Endothelial cell of umbilical vein (primary cell): ENCODE data around the gene RYR3. TPM values are rescaled to one million over a fixed set of nuclear protein-coding genes. Genes with fewer than 3 reads are reported as not detected.

Source experiments
- BruUV-seq: library from RNA; stranded (reverse); fragments of 400-500 nt; replicated peaks from 2 replicates; lab custom pipeline; 2021; lab: Mats Ljungman, UMichigan
- CTCF ChIA-PET: fragments of 300-600, 350-600 bp; sonication (Branson Sonifier 250); formaldehyde crosslinking; loops from one replicate; lab custom pipeline; 2021; ENCODE audit warnings: antibody characterized with exemption, inconsistent platforms; lab: Charles Lee
- POLR2A ChIA-PET: fragments of 300-600, 350-600 bp; sonication (Branson Sonifier 250); formaldehyde crosslinking; loops from one replicate; lab custom pipeline; 2021; ENCODE audit warnings: antibody characterized with exemption, inconsistent platforms; lab: Charles Lee
- DNase-seq: peaks from one replicate; pipeline ENCODE4 v3.0.0-alpha.2; 2011; ENCODE audit warnings: low read depth, low spot score
- FAIRE-seq: peaks from 2 replicates; lab custom pipeline; 2011; peaks lifted over from hg19 to GRCh38; lab: Jason Lieb, UNC
- H2AFZ ChIP-seq: 2 replicates; pipeline ENCODE4 v1.6.0; 2012; ENCODE audit warnings: low read depth, low read length, control low read depth, inconsistent platforms
- H3K27ac ChIP-seq: 2 replicates; pipeline ENCODE4 v1.5.1; 2011; ENCODE audit warnings: low read depth, mild to moderate bottlenecking, control low read depth, low read length, moderate library complexity; ENCODE audit not compliant: insufficient read depth
- H3K27me3 ChIP-seq, 2 experiments: 2 replicates each; pipeline versions ENCODE4 v1.6.0 to v1.6.1; 2011; ENCODE audit warnings: low read length in 2 of 2, mixed read lengths in 1 of 2; ENCODE audit not compliant: control insufficient read depth in 2 of 2, insufficient read depth in 2 of 2
- H3K36me3 ChIP-seq, 2 experiments: 2 replicates in 1 of 2; 3 replicates in 1 of 2; pipeline ENCODE4 v1.5.1; 2011; ENCODE audit warnings: low read length in 2 of 2, mild to moderate bottlenecking in 1 of 2, moderate library complexity in 1 of 2; ENCODE audit not compliant: control insufficient read depth in 2 of 2, insufficient read depth in 2 of 2; ENCODE audit errors: extremely low read depth in 1 of 2
- H3K4me1 ChIP-seq: 3 replicates; pipeline ENCODE4 v1.5.1; 2011; ENCODE audit warnings: mild to moderate bottlenecking, low read length; ENCODE audit not compliant: control insufficient read depth, insufficient read depth; ENCODE audit errors: extremely low read depth
- H3K4me2 ChIP-seq: 2 replicates; pipeline ENCODE4 v1.6.1; 2011; ENCODE audit warnings: low read length, control low read depth, mixed read lengths; ENCODE audit not compliant: insufficient read depth
- H3K4me3 ChIP-seq, 3 experiments: fragments of 200-600 bp in 1 of 3; sonication (generic), shearing (Covaris generic) in 1 of 3; replicated peaks in 1 of 3; 2 replicates each; pipeline ENCODE4 v1.5.1; 2011 to 2016; ENCODE audit warnings: control low read depth in 3 of 3, low read length in 3 of 3, mild to moderate bottlenecking in 2 of 3, inconsistent platforms in 1 of 3, low read depth in 1 of 3, moderate library complexity in 1 of 3; ENCODE audit not compliant: insufficient read depth in 1 of 3
- H3K79me2 ChIP-seq: 2 replicates; pipeline ENCODE4 v1.6.0; 2012; ENCODE audit warnings: low read length, inconsistent platforms; ENCODE audit not compliant: control insufficient read depth, insufficient read depth
- H3K9ac ChIP-seq: replicated peaks from 2 replicates; pipeline ENCODE3; 2011; ENCODE audit warnings: low read length, control low read depth; ENCODE audit not compliant: insufficient read depth; ENCODE audit errors: extremely low read depth
- H3K9me1 ChIP-seq: replicated peaks from 3 replicates; pipeline ENCODE4 v1.6.0; 2011; ENCODE audit warnings: mild to moderate bottlenecking, low read length; ENCODE audit not compliant: control insufficient read depth, insufficient read depth; ENCODE audit errors: extremely low read depth
- H3K9me3 ChIP-seq: replicated peaks from 2 replicates; pipeline ENCODE4 v1.5.1; 2012; ENCODE audit warnings: low read length, inconsistent platforms; ENCODE audit not compliant: control insufficient read depth, insufficient read depth
- H4K20me1 ChIP-seq: replicated peaks from 2 replicates; pipeline ENCODE3; 2011; ENCODE audit warnings: mild to moderate bottlenecking, low read length; ENCODE audit not compliant: control insufficient read depth, insufficient read depth; ENCODE audit errors: extremely low read depth
- CTCF ChIP-seq, 2 donors: IDR thresholded peaks; 1 replicate in 1 of 2; 2 replicates in 1 of 2; pipeline ENCODE4 v1.5.1; 2011; ENCODE audit warnings: low read length in 2 of 2, mild to moderate bottlenecking in 2 of 2, moderate library complexity in 2 of 2, control low read depth in 1 of 2, inconsistent platforms in 1 of 2, low read depth in 1 of 2; ENCODE audit not compliant: insufficient read depth in 1 of 2; ENCODE audit errors: extremely low read depth in 1 of 2
- FOS ChIP-seq: IDR thresholded peaks from 2 replicates; pipeline ENCODE4 v1.6.1; 2011; ENCODE audit warnings: mild to moderate bottlenecking, low read length, moderate library complexity, borderline replicate concordance; ENCODE audit not compliant: insufficient read depth
- JUN ChIP-seq: IDR thresholded peaks from 2 replicates; pipeline ENCODE4 v1.6.1; 2011; ENCODE audit warnings: borderline replicate concordance, low read depth; ENCODE audit not compliant: insufficient read length, insufficient read depth
- MAX ChIP-seq: IDR thresholded peaks from 2 replicates; pipeline ENCODE4 v1.6.1; 2011; ENCODE audit not compliant: insufficient read depth, insufficient read length
- POLR2AphosphoS5 ChIP-seq: IDR thresholded peaks from 2 replicates; pipeline ENCODE4 v1.6.1; 2012; ENCODE audit warnings: low read depth, mild to moderate bottlenecking, control low read depth, low read length, moderate library complexity; ENCODE audit not compliant: insufficient read depth
- dilution Hi-C: fragments of 300-500 bp; cut with MboI; formaldehyde crosslinking; loops from one replicate; pipeline ENCODE4 v1.15.0; 2019; ENCODE audit warnings: low sequenced_read_pairs; ENCODE audit not compliant: extremely low pct_ligation_motif_present
- intact Hi-C: fragments of 100-400 bp; cut with micrococcal nuclease; formaldehyde crosslinking; loops from one replicate; pipeline ENCODE4 v1.10.0; 2022
- polyA plus RNA-seq, 4 experiments: library from polyadenylated mRNA; depleted of rRNA in 3 of 4; stranded (reverse) in 3 of 4; unstranded in 1 of 4; fragments of >200 nt; gene quantifications; 2 replicates each; pipeline versions ENCODE4 v1.2.1 to v1.2.3, GENCODE V29; 2011 to 2012; ENCODE audit warnings: missing spikeins in 1 of 4
- total RNA-seq: library from RNA; stranded (reverse); gene quantifications from 2 replicates; pipeline ENCODE4 v1.2.3, GENCODE V29; 2021

RYR3 gene
- total and polyA plus RNA-seq, 2 donors (not counting 3 experiments of a cell fraction or from before 2014, with no cell fraction given), result not detected

DNA sequence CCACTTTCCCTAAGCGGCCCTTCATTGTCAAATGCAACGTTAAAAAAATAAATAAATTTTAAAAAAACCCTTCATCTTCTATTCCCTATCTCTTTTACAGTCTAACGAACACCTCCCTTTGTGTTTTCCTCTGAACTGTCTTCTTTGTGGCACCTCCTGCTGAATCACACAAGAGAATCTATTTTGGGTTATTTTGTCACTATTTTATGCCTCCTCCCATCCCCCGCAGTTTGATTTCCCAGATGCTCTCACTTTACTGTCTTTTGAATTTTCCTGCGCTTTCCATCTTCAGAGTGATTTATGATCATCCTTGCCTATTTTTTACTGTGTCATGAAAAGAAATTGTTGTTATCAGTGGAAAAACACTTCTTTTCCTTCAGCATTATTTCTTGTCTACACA, 32.5 kb downstream of the RYR3 start:
- no peak for FAIRE-seq
- TF ChIP-seq POLR2AphosphoS5, result no peak
- TF ChIP-seq CTCF (IDR thresholded peaks at IDR 0.05; ENCODE audit: extremely low read depth in 1 of 2, insufficient read depth in 1 of 2, low read depth in 1 of 2, low read length in 2 of 2), result no peak
- no peak for TF ChIP-seq JUN
- no peak for TF ChIP-seq FOS
- TF ChIP-seq MAX, result no peak
- Histone ChIP-seq H3K79me2 (no peaks in the 10 kb centered on the region), H2AFZ (no peak overlapping the region), H3K9me1 (no peaks in the 10 kb centered on the region), H3K27ac (no peak overlapping the region), H3K36me3 (no peaks in the 10 kb centered on the region), H4K20me1 (no peaks in the 10 kb centered on the region), H3K4me3 (no peak overlapping the region), H3K4me1 (no peaks in the 10 kb centered on the region), H3K27me3 (no peaks in the 10 kb centered on the region), H3K9me3 (no peaks in the 10 kb centered on the region), H3K9ac (no peak overlapping the region), H3K4me2 (no peak overlapping the region)
- ChIA-PET CTCF (interaction anchor here (0.6 kb wide), 1 partner anchor 10 kb away, joined by 3 read pairs; no protein-coding TSS in a partner anchor), POLR2A (no interaction called here)
- dilution Hi-C loops, result no loop called here
- no peak for DNase-seq
- intact Hi-C loops, result no loop called here
- BruUV-seq, result no TSS peak
